Gastroesophageal sphincter (tissue), 4 donors: ENCODE data around the gene TMEM200B. TPM values are rescaled to one million over a fixed set of nuclear protein-coding genes. Genes with fewer than 3 reads are reported as not detected.
"Not testable (repeated sequence)": the region's sequence is repeated elsewhere in the genome, so short reads cannot be mapped to it uniquely, and the experiment has no call there.

Experiments used
- ATAC-seq: fragments of 150-250 bp; one replicate; pipeline ENCODE4 v1.9.1; 2016; ENCODE audit warnings: mild to moderate bottlenecking, moderate library complexity
- H3K27ac ChIP-seq, 4 donors: fragments of 200-600 bp; sonication (generic) in 3 of 4; 1 replicate in 3 of 4; 2 replicates in 1 of 4; pipeline ENCODE4 v1.5.1; 2016 to 2019
- H3K27me3 ChIP-seq: fragments of 200-600 bp; sonication (generic); one replicate; pipeline ENCODE4 v1.5.1; 2019
- H3K36me3 ChIP-seq, 2 donors: fragments of 200-600 bp; sonication (generic); one replicate each; pipeline ENCODE4 v1.5.1; 2019; ENCODE audit warnings: control low read depth in 1 of 2
- H3K4me1 ChIP-seq, 3 donors: fragments of 200-600 bp; sonication (generic); 1 replicate in 2 of 3; 2 replicates in 1 of 3; pipeline ENCODE4 v1.5.1; 2016 to 2019; ENCODE audit warnings: control low read depth in 2 of 3
- H3K4me3 ChIP-seq, 2 donors: fragments of 200-600 bp; sonication (generic); one replicate each; pipeline ENCODE4 v1.5.1; 2019; ENCODE audit warnings: mild to moderate bottlenecking in 1 of 2, moderate library complexity in 1 of 2
- H3K9me3 ChIP-seq, 3 donors: fragments of 200-600 bp; sonication (generic); one replicate each; pipeline ENCODE4 v1.5.1; 2017 to 2019; ENCODE audit warnings: control low read depth in 2 of 3
- EP300 ChIP-seq: sonication (generic); formaldehyde crosslinking; IDR thresholded peaks from one replicate; pipeline ENCODE4 v1.6.1; 2017; ENCODE audit warnings: antibody characterized with exemption, mild to moderate bottlenecking
- POLR2A ChIP-seq, 2 donors: fragments of 450-650 bp; IDR thresholded peaks; one replicate each; pipeline ENCODE4 v1.6.1; 2017; ENCODE audit warnings: antibody characterized with exemption in 2 of 2, mild to moderate bottlenecking in 2 of 2, moderate library complexity in 1 of 2
- POLR2AphosphoS5 ChIP-seq: sonication (generic); formaldehyde crosslinking; IDR thresholded peaks from one replicate; pipeline ENCODE4 v1.6.1; 2017; ENCODE audit warnings: antibody characterized with exemption
- WGBS, 2 donors: methylation state at CpG; one replicate each; pipeline ENCODE4 v1.1.5; 2018; ENCODE audit warnings: low coverage in 1 of 2; 5-methylcytosine and 5-hydroxymethylcytosine counted together
- total RNA-seq, 4 donors: library from RNA; depleted of rRNA; stranded (reverse); fragments of >200 nt; gene quantifications; one replicate each; pipeline ENCODE4 v1.1.0, GENCODE V29; 2016
- TF ChIP-seq, protein P1 (sequence below), 4 experiments: fragments of 200-600 bp in 2 of 4; fragments of 450-650 bp in 2 of 4; sonication (generic) in 1 of 4; IDR thresholded peaks; one replicate each; pipeline ENCODE4 v1.5.1; 2017 to 2019; ENCODE audit warnings: antibody characterized with exemption in 4 of 4, mild to moderate bottlenecking in 2 of 4, moderate library complexity in 2 of 4

The TMEM200B gene
- total RNA-seq, 4 donors from 2014 or later: 22.6 to 39.7 (median 30.7) TPM

DNA sequence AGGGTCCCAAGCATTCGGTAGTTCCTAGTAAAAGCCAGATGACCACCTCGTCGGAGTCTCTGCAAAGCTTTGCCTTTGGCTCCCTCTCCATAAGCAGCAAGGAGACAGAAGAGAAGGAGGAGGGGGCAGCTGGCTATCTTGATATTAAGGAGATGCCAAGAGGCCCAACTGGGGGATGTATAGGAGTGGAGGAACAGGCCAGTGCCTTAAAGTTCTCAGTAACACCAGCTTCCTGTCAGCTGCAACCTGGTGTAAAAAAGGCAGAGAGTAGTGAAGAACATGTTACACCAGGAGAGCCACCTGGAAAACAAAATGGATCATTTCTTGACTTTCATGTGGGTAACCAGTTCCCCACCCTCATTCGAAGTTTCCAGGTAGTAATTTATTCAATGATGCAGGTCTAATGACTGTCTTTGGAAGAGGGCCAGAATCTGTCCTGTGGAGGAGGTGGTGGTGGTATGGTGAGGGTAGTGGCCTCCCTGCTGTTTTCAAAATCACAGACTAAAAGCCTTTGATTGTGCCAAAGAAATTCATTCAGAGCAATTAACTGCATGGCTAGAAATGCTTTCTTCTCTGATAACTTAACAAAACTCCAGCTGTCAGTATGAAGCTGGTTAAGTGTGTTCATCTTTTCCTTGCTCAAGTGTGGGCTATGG is 27.3 kb downstream of the TMEM200B start:
- 55% methylated on average over 4 of the region's 4 CpGs; no CpG with 5 or more reads in 1 of the 2 donors for WGBS, 2 donors
- no peak overlapping the region for H3K27ac ChIP-seq
- H3K4me1 ChIP-seq: no peaks in the 10 kb centered on the region
- no peaks in the 10 kb centered on the region for H3K27me3 ChIP-seq
- peaks cover 0 to 18% of the 10 kb centered on the region in 2 donors for H3K36me3 ChIP-seq
- H3K4me3 ChIP-seq: no peak overlapping the region
- TF ChIP-seq POLR2A (IDR thresholded peaks at IDR 0.05) (no peak), POLR2AphosphoS5 (no peak), EP300 (no peak)
- TF ChIP-seq, protein P1, sequence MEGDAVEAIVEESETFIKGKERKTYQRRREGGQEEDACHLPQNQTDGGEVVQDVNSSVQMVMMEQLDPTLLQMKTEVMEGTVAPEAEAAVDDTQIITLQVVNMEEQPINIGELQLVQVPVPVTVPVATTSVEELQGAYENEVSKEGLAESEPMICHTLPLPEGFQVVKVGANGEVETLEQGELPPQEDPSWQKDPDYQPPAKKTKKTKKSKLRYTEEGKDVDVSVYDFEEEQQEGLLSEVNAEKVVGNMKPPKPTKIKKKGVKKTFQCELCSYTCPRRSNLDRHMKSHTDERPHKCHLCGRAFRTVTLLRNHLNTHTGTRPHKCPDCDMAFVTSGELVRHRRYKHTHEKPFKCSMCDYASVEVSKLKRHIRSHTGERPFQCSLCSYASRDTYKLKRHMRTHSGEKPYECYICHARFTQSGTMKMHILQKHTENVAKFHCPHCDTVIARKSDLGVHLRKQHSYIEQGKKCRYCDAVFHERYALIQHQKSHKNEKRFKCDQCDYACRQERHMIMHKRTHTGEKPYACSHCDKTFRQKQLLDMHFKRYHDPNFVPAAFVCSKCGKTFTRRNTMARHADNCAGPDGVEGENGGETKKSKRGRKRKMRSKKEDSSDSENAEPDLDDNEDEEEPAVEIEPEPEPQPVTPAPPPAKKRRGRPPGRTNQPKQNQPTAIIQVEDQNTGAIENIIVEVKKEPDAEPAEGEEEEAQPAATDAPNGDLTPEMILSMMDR (IDR thresholded peaks at IDR 0.05): no peak
- ATAC-seq: no peak
- no peaks in the 10 kb centered on the region for H3K9me3 ChIP-seq

DNA sequence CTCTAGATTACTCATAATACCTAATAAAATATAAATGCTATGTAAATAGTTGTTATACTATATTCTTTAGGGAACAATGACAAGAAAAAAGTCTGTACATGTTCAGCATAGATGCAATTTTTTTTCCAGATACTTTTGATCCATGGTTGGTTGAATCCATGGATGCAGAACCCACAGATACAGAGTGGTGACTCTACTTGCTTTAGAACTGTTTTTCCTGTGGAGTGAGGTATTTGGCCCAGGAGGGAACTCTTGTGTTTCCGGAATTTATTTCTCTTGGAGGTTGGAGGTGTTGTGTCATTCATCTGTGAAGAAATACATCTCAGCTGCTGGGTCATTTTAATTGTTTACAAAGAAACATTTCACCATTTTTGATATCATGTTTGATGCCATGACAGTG is 28.7 kb downstream of the TMEM200B start:
- 58 to 64% methylated on average over 1 of the region's 1 CpG for WGBS, 2 donors
- no peaks in the 10 kb centered on the region for H3K27me3 ChIP-seq

DNA sequence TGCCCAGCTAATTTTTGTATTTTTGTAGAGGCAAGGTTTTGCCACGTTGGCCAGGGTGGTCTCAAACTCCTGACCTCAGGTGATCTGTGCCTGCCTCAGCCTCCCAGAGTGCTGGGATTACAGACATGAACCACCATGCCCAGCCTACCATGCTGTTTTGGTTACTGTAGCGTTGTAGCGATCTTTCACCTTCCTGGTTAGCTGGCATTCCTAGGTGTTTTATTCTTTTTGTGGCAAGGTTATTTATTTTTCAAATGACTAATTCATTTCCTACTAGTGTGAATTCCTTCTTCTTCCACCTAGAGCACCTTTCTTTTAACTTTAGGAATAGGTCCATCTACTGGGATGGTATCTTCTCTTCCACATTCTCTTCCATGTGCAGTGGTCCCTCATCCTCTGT is 29.3 kb downstream of the TMEM200B start:
- Histone ChIP-seq H3K4me3 (no peak overlapping the region), H3K9me3 (no peaks in the 10 kb centered on the region), H3K27ac (no peak overlapping the region), H3K4me1 (no peaks in the 10 kb centered on the region), H3K36me3 (peaks cover 0 to 16% of the 10 kb centered on the region in 2 donors), H3K27me3 (no peaks in the 10 kb centered on the region)
- ATAC-seq: no peak
- 96 to 100% methylated on average over 2 to 3 of the region's 3 CpGs for WGBS, 2 donors
- TF ChIP-seq POLR2A (IDR thresholded peaks at IDR 0.05): no peak
- TF ChIP-seq, protein P1 (IDR thresholded peaks at IDR 0.05): no peak
- no peak for TF ChIP-seq EP300
- no peak for TF ChIP-seq POLR2AphosphoS5

More for the DNA sequence above, 28.7 kb downstream of the TMEM200B start:
- no peak for ATAC-seq
- Histone ChIP-seq H3K27ac (no peak overlapping the region), H3K4me3 (no peak overlapping the region), H3K36me3 (peaks cover 0 to 16% of the 10 kb centered on the region in 2 donors), H3K4me1 (no peaks in the 10 kb centered on the region), H3K9me3 (no peaks in the 10 kb centered on the region)
- no peak for TF ChIP-seq POLR2A (IDR thresholded peaks at IDR 0.05)
- TF ChIP-seq EP300: no peak

DNA sequence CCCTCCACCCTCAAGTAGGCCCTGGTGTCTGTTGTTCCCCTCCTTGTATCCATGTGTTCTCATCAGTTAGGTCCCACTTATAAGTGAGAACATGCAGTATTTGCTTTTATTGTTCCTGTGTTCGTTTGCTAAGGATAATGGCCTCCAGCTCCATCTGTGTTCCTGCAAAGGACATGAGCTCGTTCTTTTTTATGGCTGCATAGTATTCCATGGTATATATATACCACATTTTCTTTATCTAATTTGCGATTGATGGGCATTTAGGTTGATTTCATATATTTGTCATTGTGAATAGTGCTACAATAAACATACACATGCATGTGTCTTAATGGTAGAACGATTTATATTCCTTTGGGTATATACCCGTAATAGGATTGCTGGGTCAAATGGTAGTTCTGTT is 31.0 kb downstream of the TMEM200B start:
- not testable (repeated sequence) for ATAC-seq, H3K4me3 ChIP-seq, H3K4me1 ChIP-seq, H3K27me3 ChIP-seq, H3K36me3 ChIP-seq, H3K9me3 ChIP-seq, H3K27ac ChIP-seq
- 90 to 96% methylated on average over 5 of the region's 5 CpGs for WGBS, 2 donors

DNA sequence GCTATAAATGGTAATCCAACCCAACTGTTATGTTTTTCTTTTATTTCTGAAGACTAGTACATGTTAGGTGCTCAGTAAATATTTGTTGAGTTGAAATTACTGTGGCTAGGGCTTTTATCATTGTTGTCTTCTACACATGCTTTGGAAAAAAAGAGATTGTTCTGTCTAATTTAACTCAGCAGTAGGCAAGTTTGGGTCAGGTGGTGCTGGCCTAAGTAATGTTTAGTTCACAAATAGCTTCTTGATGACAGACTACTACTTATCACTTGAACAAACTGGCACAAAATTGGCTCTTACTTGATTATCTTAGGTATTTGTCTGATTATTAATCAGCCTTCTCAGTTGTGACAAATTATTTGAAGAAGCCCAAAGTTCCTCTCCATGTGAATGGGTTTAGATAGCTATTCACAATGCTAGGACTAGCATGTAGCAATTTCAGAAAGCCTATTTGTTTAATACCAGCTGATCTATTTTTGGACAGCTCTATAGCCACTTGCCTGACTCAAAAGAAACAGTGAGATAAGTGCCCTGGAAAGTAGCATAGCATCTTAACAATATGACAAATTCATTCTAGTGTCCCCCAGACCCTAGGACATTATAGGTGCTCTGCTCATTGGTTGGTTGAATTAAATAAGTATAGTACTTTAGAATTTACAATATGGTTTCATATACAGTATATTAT is 32.6 kb downstream of the TMEM200B start:
- Histone ChIP-seq H3K4me1 (no peaks in the 10 kb centered on the region), H3K27ac (no peak overlapping the region), H3K36me3 (no peaks in the 10 kb centered on the region), H3K4me3 (no peak overlapping the region), H3K9me3 (no peaks in the 10 kb centered on the region), H3K27me3 (no peaks in the 10 kb centered on the region)
- TF ChIP-seq EP300: no peak
- no peak for TF ChIP-seq POLR2AphosphoS5
- TF ChIP-seq, protein P1 (IDR thresholded peaks at IDR 0.05): no peak
- TF ChIP-seq POLR2A (IDR thresholded peaks at IDR 0.05): no peak
- ATAC-seq: no peak

DNA sequence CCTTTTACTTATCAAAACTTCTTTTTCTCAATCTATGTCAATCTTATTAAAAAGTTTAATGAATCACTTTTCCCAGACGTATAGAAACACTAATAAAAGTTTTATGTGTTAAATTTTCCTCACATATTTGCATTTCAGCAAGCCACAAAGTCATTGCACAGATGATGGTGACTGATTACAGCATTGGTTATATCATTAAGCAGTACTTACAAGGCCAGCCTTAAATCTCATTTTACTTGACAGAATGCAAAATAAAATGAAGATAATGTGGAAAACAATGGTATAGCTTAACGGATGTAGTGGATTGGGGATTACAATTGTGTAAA is 39.5 kb downstream of the TMEM200B start:
- no peak overlapping the region for H3K4me3 ChIP-seq
- H3K27me3 ChIP-seq: no peaks in the 10 kb centered on the region
- H3K9me3 ChIP-seq: no peaks in the 10 kb centered on the region
- ATAC-seq: no peak
- TF ChIP-seq POLR2A (IDR thresholded peaks at IDR 0.05) (no peak), EP300 (no peak), POLR2AphosphoS5 (no peak)
- TF ChIP-seq, protein P1 (IDR thresholded peaks at IDR 0.05): no peak
- H3K4me1 ChIP-seq: no peaks in the 10 kb centered on the region
- no peak overlapping the region for H3K27ac ChIP-seq
- 72 to 95% methylated on average over 2 of the region's 2 CpGs for WGBS, 2 donors
- H3K36me3 ChIP-seq: peaks cover 0 to 5% of the 10 kb centered on the region in 2 donors
